Activated CD4-positive, alpha-beta memory T cell treated with anti-CD3 and anti-CD28 coated beads, Interleukin-2, amount 10 ng/mL, durations not matched to agents 7 days and 5 days (primary cell): Measurements from ENCODE around the gene CYP2J2. TPM values are rescaled to one million over a fixed set of nuclear protein-coding genes. Genes with fewer than 3 reads are reported as not detected.

Experiments used
- CTCF ChIA-PET: fragments of 350-600 bp; sonication (Branson Sonifier 250); formaldehyde crosslinking; loops from one replicate; lab custom pipeline; 2021; ENCODE audit warnings: antibody characterized with exemption, inconsistent platforms; lab: Charles Lee
- POLR2A ChIA-PET: fragments of 350-600 bp; sonication (Branson Sonifier 250); formaldehyde crosslinking; loops from one replicate; lab custom pipeline; 2021; ENCODE audit warnings: antibody characterized with exemption; lab: Charles Lee
- DNase-seq: peaks from one replicate; pipeline ENCODE4 v3.0.0-alpha.2; 2020
- H3K27ac Mint-ChIP-seq: one replicate; pipeline ENCODE4 v1.8.0; 2021; ENCODE audit warnings: mild to moderate bottlenecking, mixed read lengths
- H3K27me3 Mint-ChIP-seq: one replicate; pipeline ENCODE4 v1.8.0; 2021; ENCODE audit warnings: mixed read lengths
- H3K36me3 Mint-ChIP-seq: one replicate; pipeline ENCODE4 v1.8.0; 2021; ENCODE audit warnings: low read depth, mixed read lengths
- H3K4me1 Mint-ChIP-seq: one replicate; pipeline ENCODE4 v1.8.0; 2021; ENCODE audit warnings: mixed read lengths
- H3K4me3 Mint-ChIP-seq: one replicate; pipeline ENCODE4 v1.8.0; 2021; ENCODE audit warnings: mild to moderate bottlenecking, mixed read lengths
- H3K9me3 Mint-ChIP-seq: one replicate; pipeline ENCODE4 v1.8.0; 2021; ENCODE audit warnings: mixed read lengths
- total RNA-seq, 2 experiments: library from RNA; stranded (reverse); gene quantifications; one replicate each; pipeline ENCODE4 v1.2.3, GENCODE V29; 2021

Gene CYP2J2
- total RNA-seq, 2 experiments from 2014 or later: 2.8 TPM

GRCh38 chr1:59845091-59845490, 81.5 kb downstream of the CYP2J2 start:
- Mint-ChIP-seq H3K4me1 (no peaks in the 10 kb centered on the region), H3K36me3 (no peaks in the 10 kb centered on the region), H3K9me3 (no peaks in the 10 kb centered on the region), H3K27ac (no peak overlapping the region), H3K4me3 (no peak overlapping the region), H3K27me3 (no peaks in the 10 kb centered on the region)
- DNase-seq: no peak
- ChIA-PET POLR2A (no interaction called here), CTCF (no interaction called here)

Other genes starting within 250 kb of the CYP2J2 start
- 1 to 10 TPM in 1 of 2 experiments, under 1 TPM in 1; 0.98 to 1.6 TPM for gene HOOK1, start 111.8 kb downstream of the CYP2J2 start, total RNA-seq
- not detected for gene C1orf87, start 147.0 kb upstream of the CYP2J2 start, total RNA-seq